Prostate gland (tissue), 2 donors: ENCODE results near the gene CABLES1. TPM values are rescaled to one million over a fixed set of nuclear protein-coding genes. Genes with fewer than 3 reads are reported as not detected.
A peak's percentile ranks its signal among the peaks of the same experiment; 100 is the strongest.

Source experiments
- DNase-seq: peaks from one replicate; pipeline ENCODE4 v3.0.0-alpha.2; 2019; ENCODE audit warnings: low spot score
- H3K27ac ChIP-seq, 2 donors: fragments of 200-600 bp; sonication (generic); 2 replicates each; pipeline ENCODE4 v1.5.1; 2017 to 2019
- H3K27me3 ChIP-seq: fragments of 200-600 bp; sonication (generic); replicated peaks from 2 replicates; pipeline ENCODE4 v1.5.1; 2019; ENCODE audit not compliant: insufficient read depth
- H3K36me3 ChIP-seq, 2 donors: fragments of 200-600 bp; sonication (generic); 1 replicate in 1 of 2; 2 replicates in 1 of 2; pipeline versions ENCODE4 v1.5.1 to v1.8.1; 2017 to 2019
- H3K4me1 ChIP-seq: fragments of 200-600 bp; sonication (generic); replicated peaks from 2 replicates; pipeline ENCODE4 v1.5.1; 2019
- H3K4me3 ChIP-seq, 2 donors: fragments of 200-600 bp; sonication (generic); 2 replicates each; pipeline ENCODE4 v1.5.1; 2017 to 2019
- H3K9me3 ChIP-seq: fragments of 200-600 bp; sonication (generic); 2 replicates; pipeline ENCODE4 v1.5.1; 2017
- CTCF ChIP-seq, 4 experiments: fragments of 200-600 bp in 2 of 4; fragments of 450-650 bp in 2 of 4; sonication (generic) in 2 of 4; IDR thresholded peaks; 1 replicate in 3 of 4; 2 replicates in 1 of 4; pipeline ENCODE4 v1.5.1; 2016 to 2019; ENCODE audit warnings: antibody characterized with exemption in 4 of 4, mild to moderate bottlenecking in 2 of 4, moderate library complexity in 2 of 4
- POLR2A ChIP-seq: fragments of 450-650 bp; IDR thresholded peaks from one replicate; pipeline ENCODE4 v1.6.1; 2016; ENCODE audit warnings: antibody characterized with exemption, mild to moderate bottlenecking
- POLR2AphosphoS5 ChIP-seq: sonication (generic); formaldehyde crosslinking; IDR thresholded peaks from one replicate; pipeline ENCODE4 v1.6.1; 2017; ENCODE audit warnings: antibody characterized with exemption
- WGBS: methylation state at CpG from one replicate; pipeline ENCODE4 v1.1.5; 2018; 5-methylcytosine and 5-hydroxymethylcytosine counted together
- intact Hi-C: fragments of 100-400 bp; cut with DNase I; formaldehyde crosslinking; loops from one replicate; pipeline ENCODE4 v1.14.2; 2022
- total RNA-seq, 2 donors: library from RNA; depleted of rRNA; stranded (reverse); fragments of >200 nt; gene quantifications; one replicate each; pipeline ENCODE4 v1.1.0, GENCODE V29; 2016

CABLES1 gene
- total RNA-seq, 2 donors from 2014 or later, result 3.9 to 16.2 TPM

- 92% methylated on average over 5 of the region's 5 CpGs for WGBS
- intact Hi-C loops, result loop anchor here (5.0 kb wide), 1 partner anchor 142 kb away; no protein-coding TSS in a partner anchor
- no peak for TF ChIP-seq POLR2AphosphoS5
- TF ChIP-seq CTCF (IDR thresholded peaks at IDR 0.05), result no peak
- TF ChIP-seq POLR2A, result no peak
These were observed 100.1 kb downstream of the CABLES1 start for GRCh38 chr18:23235336-23235735.

GRCh38 chr18:23235860-23236259 lies 100.6 kb downstream of the CABLES1 start:
- Histone ChIP-seq H3K4me3 (no peak overlapping the region), H3K4me1 (peaks cover 3% of the 10 kb centered on the region), H3K36me3 (no peaks in the 10 kb centered on the region), H3K27me3 (no peaks in the 10 kb centered on the region), H3K27ac (no peak overlapping the region), H3K9me3 (no peaks in the 10 kb centered on the region)
- intact Hi-C loops, result loop anchor here (5.0 kb wide), 1 partner anchor 141 kb away; no protein-coding TSS in a partner anchor
- DNase-seq, result no peak
- TF ChIP-seq POLR2AphosphoS5 (no peak), CTCF (IDR thresholded peaks at IDR 0.05) (no peak), POLR2A (no peak)
- WGBS, result 82% methylated on average over 11 of the region's 11 CpGs

More at GRCh38 chr18:23235336-23235735, 100.1 kb downstream of the CABLES1 start:
- no peaks in the 10 kb centered on the region for H3K9me3 ChIP-seq
- DNase-seq, result no peak
- no peak overlapping the region for H3K4me3 ChIP-seq
- no peak overlapping the region for H3K27ac ChIP-seq
- no peaks in the 10 kb centered on the region for H3K27me3 ChIP-seq
- no peaks in the 10 kb centered on the region for H3K36me3 ChIP-seq
- peaks cover 3% of the 10 kb centered on the region for H3K4me1 ChIP-seq

- Histone ChIP-seq H3K36me3 (no peaks in the 10 kb centered on the region), H3K4me1 (peaks cover 3% of the 10 kb centered on the region), H3K4me3 (no peak overlapping the region), H3K9me3 (no peaks in the 10 kb centered on the region), H3K27ac (peak overlapping the region; percentile 74 to 79), H3K27me3 (no peaks in the 10 kb centered on the region)
- TF ChIP-seq CTCF (IDR thresholded peaks at IDR 0.05) (no peak), POLR2A (no peak), POLR2AphosphoS5 (no peak)
- intact Hi-C loops, result loop anchor here (5.0 kb wide), 1 partner anchor 140 kb away; no protein-coding TSS in a partner anchor
- DNase-seq, result no peak
- 65% methylated on average over 13 of the region's 13 CpGs for WGBS
These were observed 101.7 kb downstream of the CABLES1 start for GRCh38 chr18:23236876-23237468.

- intact Hi-C loops, result loop anchor here (2.0 to 5.0 kb wide), 2 partner anchors 19 to 140 kb away; no protein-coding TSS in a partner anchor
- Histone ChIP-seq H3K4me3 (peak overlapping the region; percentile 9 to 15), H3K36me3 (no peaks in the 10 kb centered on the region), H3K4me1 (peaks cover 3% of the 10 kb centered on the region), H3K9me3 (no peaks in the 10 kb centered on the region), H3K27me3 (no peaks in the 10 kb centered on the region), H3K27ac (peak overlapping the region; percentile 74 to 79)
- WGBS, result 26% methylated on average over 17 of the region's 17 CpGs
- DNase-seq, result peak; percentile 12
- TF ChIP-seq CTCF (IDR thresholded peaks at IDR 0.05) (peak in 1 of 4 experiments; percentile 27), POLR2A (no peak)
These were observed 102.4 kb downstream of the CABLES1 start for GRCh38 chr18:23237524-23238151.
